Transverse colon (tissue), 3 donors: ENCODE data around the gene MUC21.

Experiments used
- CTCF ChIP-seq, 5 experiments: fragments of 200-600 bp in 3 of 5; fragments of 450-650 bp in 2 of 5; sonication (generic) in 3 of 5; IDR thresholded peaks; 1 replicate in 2 of 5; 2 replicates in 3 of 5; pipeline ENCODE4 v1.5.1; 2016 to 2017; ENCODE audit warnings: antibody characterized with exemption in 5 of 5, inconsistent platforms in 3 of 5, mild to moderate bottlenecking in 2 of 5, moderate library complexity in 1 of 5
- POLR2A ChIP-seq: fragments of 450-650 bp; IDR thresholded peaks from one replicate; pipeline ENCODE4 v1.6.1; 2016; ENCODE audit warnings: antibody characterized with exemption, mild to moderate bottlenecking, moderate library complexity

GRCh38 chr6:30955367-30956042, 28.0 kb upstream of the MUC21 start:
- no peak for TF ChIP-seq CTCF (IDR thresholded peaks at IDR 0.05)
- TF ChIP-seq POLR2A = no peak
